Neural cell (in vitro differentiated cells): ENCODE data around the gene TTC13. TPM values are rescaled to one million over a fixed set of nuclear protein-coding genes. Genes with fewer than 3 reads are reported as not detected.

Experiments used
- H2AFZ ChIP-seq: fragments of 200-600, 300-800 bp; sonication (generic), shearing (Covaris generic); 2 replicates; pipeline ENCODE4 v1.6.0; 2014; ENCODE audit warnings: low read depth, mild to moderate bottlenecking, antibody characterized with exemption, low read length, moderate library complexity
- H3F3A ChIP-seq: fragments of 200-600 bp; shearing (Covaris generic); 2 replicates; pipeline ENCODE4 v1.6.1; 2016; ENCODE audit warnings: mild to moderate bottlenecking, moderate library complexity, mixed read lengths, antibody characterized with exemption, low read length; ENCODE audit not compliant: insufficient read depth, poor library complexity, severe bottlenecking
- H3K27ac ChIP-seq: fragments of 200-600, 300-800 bp; sonication (generic), shearing (Covaris generic); 2 replicates; pipeline ENCODE4 v1.5.1; 2014; ENCODE audit warnings: mild to moderate bottlenecking, low read length, moderate library complexity
- H3K27me3 ChIP-seq: fragments of 300-800, 200-600 bp; sonication (generic), shearing (Covaris generic); 2 replicates; pipeline ENCODE4 v1.6.0; 2014; ENCODE audit warnings: mild to moderate bottlenecking, low read depth, low read length, moderate library complexity; ENCODE audit not compliant: insufficient read depth
- H3K36me3 ChIP-seq: fragments of 300-800, 200-600 bp; sonication (generic), shearing (Covaris generic); 2 replicates; pipeline ENCODE4 v1.5.1; 2014; ENCODE audit warnings: mild to moderate bottlenecking, antibody characterized with exemption, low read length, moderate library complexity; ENCODE audit not compliant: insufficient read depth
- H3K4me2 ChIP-seq: fragments of 300-800, 200-600 bp; sonication (generic), shearing (Covaris generic); 2 replicates; pipeline ENCODE4 v1.6.0; 2014; ENCODE audit warnings: mild to moderate bottlenecking, low read length
- H3K4me3 ChIP-seq: fragments of 300-800, 200-600 bp; sonication (generic), shearing (Covaris generic); 2 replicates; pipeline ENCODE4 v1.5.1; 2014; ENCODE audit warnings: mild to moderate bottlenecking, low read length, moderate library complexity
- H3K79me2 ChIP-seq: fragments of 200-600 bp; shearing (Covaris generic); replicated peaks from 2 replicates; pipeline ENCODE4 v1.6.0; 2014; ENCODE audit warnings: mild to moderate bottlenecking, low read length, moderate library complexity; ENCODE audit not compliant: insufficient read depth
- H3K9ac ChIP-seq: fragments of 300-800, 200-600 bp; sonication (generic), shearing (Covaris generic); 2 replicates; pipeline ENCODE4 v1.6.1; 2016; ENCODE audit warnings: mild to moderate bottlenecking, low read length, mixed read lengths
- H3K9me2 ChIP-seq: fragments of 200-600 bp; shearing (Covaris generic); 2 replicates; pipeline ENCODE4 v1.6.1; 2016; ENCODE audit warnings: mild to moderate bottlenecking, low read length, mixed read lengths; ENCODE audit not compliant: insufficient read depth
- H3K9me3 ChIP-seq: fragments of 200-600, 300-800 bp; sonication (generic), shearing (Covaris generic); 2 replicates; pipeline ENCODE4 v1.6.1; 2016; ENCODE audit warnings: mild to moderate bottlenecking, mixed run types, low read length, moderate library complexity, mixed read lengths
- H4K20me1 ChIP-seq: fragments of 200-600 bp; shearing (Covaris generic); 2 replicates; pipeline ENCODE4 v1.6.1; 2016; ENCODE audit warnings: mild to moderate bottlenecking, mixed run types; ENCODE audit not compliant: insufficient read depth
- EP300 ChIP-seq: fragments of 450-650 bp; conservative IDR thresholded peaks from 2 replicates; pipeline ENCODE4 v1.6.1; 2014; ENCODE audit warnings: antibody characterized with exemption, mild to moderate bottlenecking, moderate library complexity; ENCODE audit not compliant: poor library complexity, severe bottlenecking
- EZH2 ChIP-seq: fragments of 200-600, 300-800 bp; shearing (Covaris generic), sonication (generic); IDR thresholded peaks from 2 replicates; pipeline ENCODE4 v1.6.1; 2014; ENCODE audit warnings: antibody characterized with exemption, low read length, borderline replicate concordance, mild to moderate bottlenecking; ENCODE audit not compliant: insufficient read depth, poor library complexity, severe bottlenecking
- MXI1 ChIP-seq: fragments of 450-650 bp; conservative IDR thresholded peaks from 2 replicates; pipeline ENCODE4 v1.6.1; 2014; ENCODE audit warnings: antibody characterized with exemption, mild to moderate bottlenecking; ENCODE audit not compliant: poor library complexity, severe bottlenecking
- POLR2AphosphoS5 ChIP-seq: IDR thresholded peaks from 2 replicates; pipeline ENCODE4 v1.6.1; 2012
- RAD21 ChIP-seq: fragments of 450-650 bp; conservative IDR thresholded peaks from 2 replicates; pipeline ENCODE4 v1.6.1; 2014; ENCODE audit warnings: antibody characterized with exemption, mild to moderate bottlenecking, moderate library complexity
- SMC3 ChIP-seq: fragments of 450-650 bp; conservative IDR thresholded peaks from 2 replicates; pipeline ENCODE4 v1.6.1; 2014; ENCODE audit warnings: antibody characterized with exemption, mild to moderate bottlenecking, moderate library complexity; ENCODE audit not compliant: poor library complexity
- TAF1 ChIP-seq: IDR thresholded peaks from 2 replicates; pipeline ENCODE4 v1.6.1; 2012; ENCODE audit warnings: low read depth
- polyA plus RNA-seq: library from polyadenylated mRNA; depleted of rRNA; stranded (reverse); fragments of >200 nt; gene quantifications from 2 replicates; pipeline ENCODE4 v1.2.3, GENCODE V29; 2014
- TF ChIP-seq, protein P1 (sequence below): fragments of 450-650 bp; IDR thresholded peaks from 2 replicates; pipeline ENCODE4 v1.5.1; 2014; ENCODE audit warnings: antibody characterized with exemption, mild to moderate bottlenecking, moderate library complexity; ENCODE audit not compliant: poor library complexity, severe bottlenecking
- TF ChIP-seq, protein P2 (sequence below): IDR thresholded peaks from 2 replicates; pipeline ENCODE4 v1.6.1; 2012; ENCODE audit warnings: borderline replicate concordance

Gene TTC13
- polyA plus RNA-seq, 1 donor from 2014 or later, result 33.8 TPM

DNA sequence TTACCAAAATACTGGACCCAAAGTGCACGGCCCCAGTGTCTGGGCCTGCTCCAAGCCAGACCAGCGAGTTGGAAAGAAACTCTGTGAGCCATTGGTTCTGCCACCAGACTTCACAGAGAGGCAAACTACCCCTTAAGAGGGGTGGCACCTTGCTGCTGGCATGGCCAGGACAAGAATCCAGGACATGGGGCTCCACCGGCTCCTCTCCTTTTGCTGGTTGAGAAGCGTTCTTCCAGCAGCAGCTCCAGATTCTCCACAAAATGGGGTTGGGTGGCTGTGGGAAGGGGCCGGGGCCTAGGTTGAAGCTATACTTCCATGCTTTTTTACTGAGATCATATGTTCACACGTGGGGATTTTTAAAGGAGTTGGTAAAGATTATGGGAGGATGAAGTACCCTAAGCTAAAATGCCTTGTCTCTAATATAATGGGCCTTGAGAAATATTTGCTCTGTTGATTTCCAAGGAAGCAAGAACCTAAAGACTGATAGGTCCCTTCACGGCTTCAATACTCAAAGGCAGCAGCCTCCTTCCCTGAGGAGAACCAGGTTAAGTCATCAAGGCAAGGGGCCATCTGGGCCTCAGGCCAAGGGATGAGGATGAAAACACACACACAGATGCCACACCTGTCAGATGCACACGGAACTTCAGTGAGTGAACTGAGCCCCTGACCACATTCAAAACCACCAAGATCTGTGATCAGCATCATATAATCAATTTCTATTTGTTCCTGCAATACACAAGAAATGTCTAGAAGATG lies 113.4 kb downstream of the TTC13 start:
- H3K4me3 ChIP-seq, result peak overlapping the region; percentile 93
- H4K20me1 ChIP-seq, result no peaks in the 10 kb centered on the region
- no peak overlapping the region for H3K27ac ChIP-seq
- TF ChIP-seq SMC3, result no peak
- TF ChIP-seq, protein P1, sequence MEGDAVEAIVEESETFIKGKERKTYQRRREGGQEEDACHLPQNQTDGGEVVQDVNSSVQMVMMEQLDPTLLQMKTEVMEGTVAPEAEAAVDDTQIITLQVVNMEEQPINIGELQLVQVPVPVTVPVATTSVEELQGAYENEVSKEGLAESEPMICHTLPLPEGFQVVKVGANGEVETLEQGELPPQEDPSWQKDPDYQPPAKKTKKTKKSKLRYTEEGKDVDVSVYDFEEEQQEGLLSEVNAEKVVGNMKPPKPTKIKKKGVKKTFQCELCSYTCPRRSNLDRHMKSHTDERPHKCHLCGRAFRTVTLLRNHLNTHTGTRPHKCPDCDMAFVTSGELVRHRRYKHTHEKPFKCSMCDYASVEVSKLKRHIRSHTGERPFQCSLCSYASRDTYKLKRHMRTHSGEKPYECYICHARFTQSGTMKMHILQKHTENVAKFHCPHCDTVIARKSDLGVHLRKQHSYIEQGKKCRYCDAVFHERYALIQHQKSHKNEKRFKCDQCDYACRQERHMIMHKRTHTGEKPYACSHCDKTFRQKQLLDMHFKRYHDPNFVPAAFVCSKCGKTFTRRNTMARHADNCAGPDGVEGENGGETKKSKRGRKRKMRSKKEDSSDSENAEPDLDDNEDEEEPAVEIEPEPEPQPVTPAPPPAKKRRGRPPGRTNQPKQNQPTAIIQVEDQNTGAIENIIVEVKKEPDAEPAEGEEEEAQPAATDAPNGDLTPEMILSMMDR, result no peak
- TF ChIP-seq RAD21, result no peak
- no peak for TF ChIP-seq MXI1
- no peak for TF ChIP-seq EP300
- TF ChIP-seq, protein P2, sequence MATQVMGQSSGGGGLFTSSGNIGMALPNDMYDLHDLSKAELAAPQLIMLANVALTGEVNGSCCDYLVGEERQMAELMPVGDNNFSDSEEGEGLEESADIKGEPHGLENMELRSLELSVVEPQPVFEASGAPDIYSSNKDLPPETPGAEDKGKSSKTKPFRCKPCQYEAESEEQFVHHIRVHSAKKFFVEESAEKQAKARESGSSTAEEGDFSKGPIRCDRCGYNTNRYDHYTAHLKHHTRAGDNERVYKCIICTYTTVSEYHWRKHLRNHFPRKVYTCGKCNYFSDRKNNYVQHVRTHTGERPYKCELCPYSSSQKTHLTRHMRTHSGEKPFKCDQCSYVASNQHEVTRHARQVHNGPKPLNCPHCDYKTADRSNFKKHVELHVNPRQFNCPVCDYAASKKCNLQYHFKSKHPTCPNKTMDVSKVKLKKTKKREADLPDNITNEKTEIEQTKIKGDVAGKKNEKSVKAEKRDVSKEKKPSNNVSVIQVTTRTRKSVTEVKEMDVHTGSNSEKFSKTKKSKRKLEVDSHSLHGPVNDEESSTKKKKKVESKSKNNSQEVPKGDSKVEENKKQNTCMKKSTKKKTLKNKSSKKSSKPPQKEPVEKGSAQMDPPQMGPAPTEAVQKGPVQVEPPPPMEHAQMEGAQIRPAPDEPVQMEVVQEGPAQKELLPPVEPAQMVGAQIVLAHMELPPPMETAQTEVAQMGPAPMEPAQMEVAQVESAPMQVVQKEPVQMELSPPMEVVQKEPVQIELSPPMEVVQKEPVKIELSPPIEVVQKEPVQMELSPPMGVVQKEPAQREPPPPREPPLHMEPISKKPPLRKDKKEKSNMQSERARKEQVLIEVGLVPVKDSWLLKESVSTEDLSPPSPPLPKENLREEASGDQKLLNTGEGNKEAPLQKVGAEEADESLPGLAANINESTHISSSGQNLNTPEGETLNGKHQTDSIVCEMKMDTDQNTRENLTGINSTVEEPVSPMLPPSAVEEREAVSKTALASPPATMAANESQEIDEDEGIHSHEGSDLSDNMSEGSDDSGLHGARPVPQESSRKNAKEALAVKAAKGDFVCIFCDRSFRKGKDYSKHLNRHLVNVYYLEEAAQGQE, result no peak
- no peak for TF ChIP-seq EZH2
- TF ChIP-seq POLR2AphosphoS5, result no peak
- no peak for TF ChIP-seq TAF1
- H3K79me2 ChIP-seq, result peaks cover 35% of the 10 kb centered on the region
- no peaks in the 10 kb centered on the region for H3K9me3 ChIP-seq
- H3K36me3 ChIP-seq, result no peaks in the 10 kb centered on the region
- no peaks in the 10 kb centered on the region for H3F3A ChIP-seq
- no peak overlapping the region for H2AFZ ChIP-seq
- no peaks in the 10 kb centered on the region for H3K27me3 ChIP-seq
- no peak overlapping the region for H3K4me2 ChIP-seq
- H3K9ac ChIP-seq, result no peak overlapping the region
- no peaks in the 10 kb centered on the region for H3K9me2 ChIP-seq

DNA sequence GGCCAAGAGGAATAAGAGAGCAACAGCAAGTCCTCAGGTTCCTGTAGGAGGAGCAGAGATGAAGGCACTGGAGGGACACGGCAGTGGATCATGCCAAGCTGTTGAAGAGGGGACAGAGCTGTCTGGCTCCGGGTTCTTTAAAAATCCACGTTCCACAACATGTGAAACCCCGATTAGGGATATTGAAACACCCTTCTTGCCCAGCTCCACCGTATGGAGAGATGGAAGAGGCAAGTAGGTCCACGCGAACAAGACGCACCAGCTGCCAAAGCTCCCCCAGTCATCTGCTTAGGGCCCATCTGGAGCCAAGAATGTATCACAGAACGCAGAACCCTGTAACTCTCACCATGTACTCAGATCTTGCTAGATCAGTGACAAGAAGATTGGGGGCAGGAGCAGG lies 114.2 kb downstream of the TTC13 start:
- Histone ChIP-seq H3K9me3 (no peaks in the 10 kb centered on the region), H3F3A (no peaks in the 10 kb centered on the region), H3K4me3 (no peak overlapping the region), H3K79me2 (peaks cover 35% of the 10 kb centered on the region), H2AFZ (no peak overlapping the region), H3K27ac (no peak overlapping the region), H3K9me2 (no peaks in the 10 kb centered on the region), H3K4me2 (no peak overlapping the region), H3K27me3 (no peaks in the 10 kb centered on the region), H3K36me3 (no peaks in the 10 kb centered on the region), H4K20me1 (no peaks in the 10 kb centered on the region), H3K9ac (no peak overlapping the region)
- TF ChIP-seq, protein P1, result no peak
- no peak for TF ChIP-seq MXI1
- no peak for TF ChIP-seq POLR2AphosphoS5
- no peak for TF ChIP-seq EP300
- TF ChIP-seq RAD21, result no peak
- no peak for TF ChIP-seq EZH2
- no peak for TF ChIP-seq SMC3
